ENCODE results near the gene SNX8.

Gene SNX8

GRCh38 chr7:2204446-2204845 lies 109.8 kb downstream of the SNX8 start:
- no peak for DNase-seq (ENCODE audit: low read depth in 2 of 2)

GRCh38 chr7:2203766-2204300 lies 110.4 kb downstream of the SNX8 start:
- DNase-seq (ENCODE audit: low read depth in 2 of 2) = no peak

- DNase-seq (ENCODE audit: low read depth in 2 of 2) = no peak
These were observed 111.1 kb downstream of the SNX8 start for GRCh38 chr7:2202901-2203765.

- DNase-seq (ENCODE audit: low read depth in 2 of 2) = no peak
These were observed 111.9 kb downstream of the SNX8 start for GRCh38 chr7:2202361-2202761.

Measured in stimulated activated CD8-positive, alpha-beta memory T cell treated with anti-CD3 and anti-CD28 coated beads, Interleukin-7, amount 100 ng/mL, for 4 hours (primary cell).